Measurements from ENCODE around the gene OLFML3.

The OLFML3 gene

GRCh38 chr1:113950908-113951307 is 28.4 kb upstream of the OLFML3 start:
- DNase-seq = no peak

GRCh38 chr1:113951719-113952118 is 27.6 kb upstream of the OLFML3 start:
- no peak for DNase-seq

- no peak for DNase-seq
These were observed 21.3 kb upstream of the OLFML3 start for GRCh38 chr1:113957984-113958383.

GRCh38 chr1:113958691-113959090 is 20.6 kb upstream of the OLFML3 start:
- DNase-seq = no peak

GRCh38 chr1:113963281-113963906 is 15.9 kb upstream of the OLFML3 start:
- DNase-seq = no peak

- DNase-seq = no peak
These were observed 13.4 kb upstream of the OLFML3 start for GRCh38 chr1:113965703-113966412.

- no peak for DNase-seq
These were observed 6.3 kb upstream of the OLFML3 start for GRCh38 chr1:113972954-113973353.

GRCh38 chr1:113975211-113975895 is 3.9 kb upstream of the OLFML3 start:
- no peak for DNase-seq

- no peak for DNase-seq
These were observed 2.5 kb upstream of the OLFML3 start for GRCh38 chr1:113976609-113977278.

- DNase-seq = no peak
These were observed 1.4 kb upstream of the OLFML3 start for GRCh38 chr1:113977906-113978305.

GRCh38 chr1:113980110-113980509 is 836 bp downstream of the OLFML3 start:
- no peak for DNase-seq

GRCh38 chr1:113981962-113982931 is 3.0 kb downstream of the OLFML3 start:
- DNase-seq = no peak

GRCh38 chr1:113982949-113983348 is 3.7 kb downstream of the OLFML3 start:
- no peak for DNase-seq

GRCh38 chr1:113983391-113983790 is 4.1 kb downstream of the OLFML3 start:
- no peak for DNase-seq

GRCh38 chr1:113983826-113984225 is 4.6 kb downstream of the OLFML3 start:
- no peak for DNase-seq

GRCh38 chr1:113984710-113985109 is 5.4 kb downstream of the OLFML3 start:
- DNase-seq = no peak

GRCh38 chr1:113986802-113987201 is 7.5 kb downstream of the OLFML3 start:
- DNase-seq = no peak

- no peak for DNase-seq
These were observed 8.0 kb downstream of the OLFML3 start for GRCh38 chr1:113987259-113987658.

GRCh38 chr1:113990530-113990929 is 11.3 kb downstream of the OLFML3 start:
- DNase-seq = no peak

- no peak for DNase-seq
These were observed 11.7 kb downstream of the OLFML3 start for GRCh38 chr1:113990961-113991360.

GRCh38 chr1:113991467-113991997 is 12.3 kb downstream of the OLFML3 start:
- DNase-seq = no peak

GRCh38 chr1:113993072-113993471 is 13.8 kb downstream of the OLFML3 start:
- no peak for DNase-seq
